ENCODE measurements around the gene LOXL4.

Gene LOXL4

DNA sequence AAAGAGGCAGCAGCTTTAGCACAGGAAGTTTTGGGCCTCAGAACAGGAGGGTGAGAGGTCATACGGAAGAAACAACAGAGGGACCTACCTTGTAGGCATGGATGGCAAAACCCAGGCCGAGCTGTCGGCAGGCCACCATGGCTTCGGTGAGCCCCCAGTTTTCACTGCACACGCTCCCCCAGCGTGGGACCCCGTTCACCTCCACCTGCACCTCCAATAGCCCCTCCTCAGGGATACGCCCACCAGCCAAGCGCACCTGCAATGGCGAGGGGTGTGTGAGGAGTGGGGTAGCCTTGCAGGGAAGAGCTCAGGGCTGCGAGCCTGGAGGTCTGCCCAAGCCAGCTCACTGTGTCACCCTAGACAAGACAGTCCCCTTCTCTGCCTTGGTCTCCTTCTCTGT is 11.3 kb downstream of the LOXL4 start:
- H3K4me3 ChIP-seq (ENCODE audit: control insufficient read depth, low read depth, low read length), result no peak overlapping the region
- no peak for DNase-seq (ENCODE audit: low read depth)
- TF ChIP-seq CTCF (conservative IDR thresholded peaks at IDR 0.05; ENCODE audit: control insufficient read depth, insufficient read depth, low read depth, low read length), result no peak

DNA sequence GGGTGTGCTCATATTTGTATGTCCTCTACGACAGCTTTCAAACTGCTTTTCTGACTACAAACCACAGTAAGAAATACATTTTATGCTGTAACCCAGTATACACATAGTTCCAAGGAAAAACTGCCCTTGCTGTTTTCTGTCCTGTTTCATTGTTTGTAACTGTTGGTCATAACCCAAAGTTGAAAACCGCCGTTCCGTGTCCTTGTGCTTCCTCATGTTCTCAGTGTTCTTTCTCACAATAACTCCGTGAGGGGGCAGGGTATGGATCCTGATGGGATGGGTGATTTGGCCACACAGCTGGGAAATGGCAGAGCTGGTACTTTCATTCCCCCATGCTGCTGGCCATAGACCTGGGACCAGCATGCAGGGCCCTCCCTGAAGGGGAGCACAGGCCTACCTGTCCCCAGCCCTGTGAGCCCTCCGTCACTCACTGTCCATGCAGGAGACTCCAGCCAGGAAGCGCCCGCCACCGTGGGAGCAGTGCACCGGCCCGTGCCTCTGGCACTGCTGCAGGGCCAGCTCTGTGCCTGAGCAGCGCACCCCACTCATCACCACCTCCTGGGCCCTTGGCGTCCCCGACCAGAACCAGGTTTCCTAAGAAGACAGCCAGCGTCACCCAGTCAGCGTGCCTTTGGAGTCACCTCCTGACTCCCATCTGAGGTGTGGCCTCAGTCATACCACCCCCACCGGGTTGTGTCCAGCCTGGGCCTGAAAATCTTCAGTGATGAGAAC is 12.7 kb downstream of the LOXL4 start:
- no peak for TF ChIP-seq CTCF (conservative IDR thresholded peaks at IDR 0.05; ENCODE audit: control insufficient read depth, insufficient read depth, low read depth, low read length)
- DNase-seq (ENCODE audit: low read depth), result no peak
- H3K4me3 ChIP-seq (ENCODE audit: control insufficient read depth, low read depth, low read length), result no peak overlapping the region

GRCh38 chr10:98254234-98254974 is 13.6 kb downstream of the LOXL4 start:
- H3K4me3 ChIP-seq (ENCODE audit: control insufficient read depth, low read depth, low read length), result no peak overlapping the region
- DNase-seq (ENCODE audit: low read depth), result no peak
- TF ChIP-seq CTCF (conservative IDR thresholded peaks at IDR 0.05; ENCODE audit: control insufficient read depth, insufficient read depth, low read depth, low read length), result no peak

GRCh38 chr10:98253499-98253898 is 14.5 kb downstream of the LOXL4 start:
- DNase-seq (ENCODE audit: low read depth), result no peak
- no peak overlapping the region for H3K4me3 ChIP-seq (ENCODE audit: control insufficient read depth, low read depth, low read length)
- no peak for TF ChIP-seq CTCF (conservative IDR thresholded peaks at IDR 0.05; ENCODE audit: control insufficient read depth, insufficient read depth, low read depth, low read length)

- no peak for DNase-seq (ENCODE audit: low read depth)
- no peak for TF ChIP-seq CTCF (conservative IDR thresholded peaks at IDR 0.05; ENCODE audit: control insufficient read depth, insufficient read depth, low read depth, low read length)
- no peak overlapping the region for H3K4me3 ChIP-seq (ENCODE audit: control insufficient read depth, low read depth, low read length)
Observed at GRCh38 chr10:98252464-98252863, 15.5 kb downstream of the LOXL4 start.

DNA sequence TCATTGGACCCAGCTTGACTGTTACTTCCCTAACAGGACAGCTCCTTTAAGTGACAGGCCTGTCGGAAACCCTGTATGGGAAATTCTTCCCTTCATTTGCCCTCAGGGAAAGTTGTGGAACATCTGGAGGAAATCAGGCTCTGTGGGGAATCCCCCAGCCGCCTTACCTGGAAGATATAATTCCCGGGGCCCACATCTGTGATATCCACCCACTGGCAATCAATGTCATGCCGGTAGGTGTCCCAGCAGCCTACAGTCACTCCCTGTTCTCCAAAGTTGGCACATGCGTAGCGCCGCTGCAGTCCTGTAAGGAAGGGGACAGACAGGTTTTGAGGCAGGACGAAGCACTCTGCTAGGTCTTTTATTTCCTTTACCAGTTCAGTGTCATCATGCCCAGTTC is 16.6 kb downstream of the LOXL4 start:
- H3K4me3 ChIP-seq (ENCODE audit: control insufficient read depth, low read depth, low read length), result no peak overlapping the region
- no peak for TF ChIP-seq CTCF (conservative IDR thresholded peaks at IDR 0.05; ENCODE audit: control insufficient read depth, insufficient read depth, low read depth, low read length)
- no peak for DNase-seq (ENCODE audit: low read depth)
